ENCODE results near the gene TOR1A.

TOR1A gene

DNA sequence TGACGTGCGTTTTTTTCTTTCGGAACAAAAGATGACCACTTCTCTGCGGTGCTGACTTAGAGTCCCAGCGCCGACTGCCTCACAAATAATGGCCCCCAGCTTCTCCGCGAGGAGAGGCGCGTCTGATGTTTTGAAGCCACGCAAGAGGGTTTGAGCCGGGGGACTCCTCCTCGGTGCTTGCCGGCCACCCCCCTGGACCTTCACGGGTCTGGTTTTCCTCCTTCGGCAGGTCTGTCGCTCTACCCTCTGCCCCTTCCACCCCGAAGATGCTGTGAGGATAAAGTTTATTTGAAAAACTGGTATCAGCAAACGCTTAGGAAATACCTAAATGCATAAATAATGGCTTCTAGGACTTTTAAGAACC lies 11.9 kb upstream of the TOR1A start:
- no peaks in the 10 kb centered on the region for H3K27me3 ChIP-seq (ENCODE audit: control insufficient read depth, low read length)
- peaks cover 43% of the 10 kb centered on the region for H3K79me2 ChIP-seq (ENCODE audit: control insufficient read depth, low read length)
- H3K4me3 ChIP-seq (ENCODE audit: low read length): peak overlapping the region; percentile 88
- peaks cover 3% of the 10 kb centered on the region; the same call in 1 of the 2 replicates for H3F3A ChIP-seq (ENCODE audit: control insufficient read depth, insufficient read depth)
- H4K20me1 ChIP-seq (ENCODE audit: control insufficient read depth, insufficient read depth, low read depth, low read length): no peaks in the 10 kb centered on the region
- H3K4me1 ChIP-seq (ENCODE audit: control insufficient read depth, low read length): peaks cover 35% of the 10 kb centered on the region
- H3K9me3 ChIP-seq (ENCODE audit: control insufficient read depth, insufficient read depth, low read length): no peaks in the 10 kb centered on the region
- TF ChIP-seq, protein P1, sequence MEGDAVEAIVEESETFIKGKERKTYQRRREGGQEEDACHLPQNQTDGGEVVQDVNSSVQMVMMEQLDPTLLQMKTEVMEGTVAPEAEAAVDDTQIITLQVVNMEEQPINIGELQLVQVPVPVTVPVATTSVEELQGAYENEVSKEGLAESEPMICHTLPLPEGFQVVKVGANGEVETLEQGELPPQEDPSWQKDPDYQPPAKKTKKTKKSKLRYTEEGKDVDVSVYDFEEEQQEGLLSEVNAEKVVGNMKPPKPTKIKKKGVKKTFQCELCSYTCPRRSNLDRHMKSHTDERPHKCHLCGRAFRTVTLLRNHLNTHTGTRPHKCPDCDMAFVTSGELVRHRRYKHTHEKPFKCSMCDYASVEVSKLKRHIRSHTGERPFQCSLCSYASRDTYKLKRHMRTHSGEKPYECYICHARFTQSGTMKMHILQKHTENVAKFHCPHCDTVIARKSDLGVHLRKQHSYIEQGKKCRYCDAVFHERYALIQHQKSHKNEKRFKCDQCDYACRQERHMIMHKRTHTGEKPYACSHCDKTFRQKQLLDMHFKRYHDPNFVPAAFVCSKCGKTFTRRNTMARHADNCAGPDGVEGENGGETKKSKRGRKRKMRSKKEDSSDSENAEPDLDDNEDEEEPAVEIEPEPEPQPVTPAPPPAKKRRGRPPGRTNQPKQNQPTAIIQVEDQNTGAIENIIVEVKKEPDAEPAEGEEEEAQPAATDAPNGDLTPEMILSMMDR (IDR thresholded peaks at IDR 0.05; ENCODE audit: low read depth, low read length, poor library complexity, severe bottlenecking): no peak
- no peak for TF ChIP-seq EZH2phosphoT487 (IDR thresholded peaks at IDR 0.05; ENCODE audit: borderline replicate concordance, low read length)
- H3K27ac ChIP-seq (ENCODE audit: low read depth, low read length): peak overlapping the region; percentile 31; the same call in 1 of the 2 replicates
- no peaks in the 10 kb centered on the region for H3K9me2 ChIP-seq (replicated peaks; ENCODE audit: control insufficient read depth, low read length)
- H3K4me2 ChIP-seq (ENCODE audit: low read length): peak overlapping the region; percentile 91
- H3K36me3 ChIP-seq (ENCODE audit: control insufficient read depth, low read length): peaks cover 31% of the 10 kb centered on the region

DNA sequence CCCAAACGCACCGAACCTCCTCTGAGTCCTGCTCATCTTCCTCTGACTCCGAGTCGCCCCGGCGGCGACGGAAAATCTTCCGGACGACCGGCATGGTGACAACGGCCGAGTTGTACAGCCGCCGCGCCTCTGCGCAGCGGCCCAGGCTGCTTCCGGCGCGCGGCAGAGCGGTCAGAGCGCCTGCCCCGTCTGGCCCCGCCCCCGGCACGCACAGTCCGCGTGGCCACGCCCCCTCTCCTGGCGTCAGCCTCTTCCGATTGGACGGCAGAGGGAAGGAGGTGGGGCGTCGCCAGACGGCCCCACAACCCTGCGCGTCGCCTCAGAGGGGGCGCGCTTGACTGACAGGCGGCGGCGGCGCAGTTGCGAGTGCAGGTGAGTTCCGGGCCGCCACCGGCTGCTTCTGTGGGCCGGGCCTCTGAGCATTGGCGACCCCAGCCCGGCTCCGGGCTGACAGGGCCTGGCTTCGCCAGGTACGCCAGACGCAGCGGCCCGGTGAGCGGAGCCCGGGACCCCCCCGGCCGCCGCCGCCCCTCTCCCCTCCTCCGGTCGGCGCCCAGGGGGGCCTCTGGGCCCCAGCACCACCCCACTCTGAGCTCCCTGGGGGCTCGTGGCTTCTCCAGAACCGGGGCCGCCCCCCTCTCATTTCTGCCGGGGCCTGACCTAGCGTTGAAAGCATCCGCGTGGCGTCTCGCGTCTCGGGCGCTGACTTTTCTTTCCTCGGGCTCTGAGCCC lies 11.4 kb upstream of the TOR1A start, which contains the start of the genes C9orf78 and USP20:
Gene C9orf78 (minus strand): TSS at position 148 of the 732 bp plus-strand sequence. CDS start 54 bp downstream, at position 94.
Gene USP20 (plus strand): TSS at position 331 of the 732 bp plus-strand sequence. CDS start 17,098 bp downstream, outside the sequence.
- TF ChIP-seq EZH2phosphoT487 (IDR thresholded peaks at IDR 0.05; ENCODE audit: borderline replicate concordance, low read length): no peak
- TF ChIP-seq, protein P1 (IDR thresholded peaks at IDR 0.05; ENCODE audit: low read depth, low read length, poor library complexity, severe bottlenecking): no peak
- peaks cover 3% of the 10 kb centered on the region; the same call in 1 of the 2 replicates for H3F3A ChIP-seq (ENCODE audit: control insufficient read depth, insufficient read depth)
- H3K36me3 ChIP-seq (ENCODE audit: control insufficient read depth, low read length): peaks cover 36% of the 10 kb centered on the region
- H3K27ac ChIP-seq (ENCODE audit: low read depth, low read length): peak within 1 kb of the TSS; percentile 44
- H3K4me2 ChIP-seq (ENCODE audit: low read length): peak within 1 kb of the TSS; percentile 91
- H3K27me3 ChIP-seq (ENCODE audit: control insufficient read depth, low read length): no peaks in the 10 kb centered on the region
- no peaks in the 10 kb centered on the region for H3K9me3 ChIP-seq (ENCODE audit: control insufficient read depth, insufficient read depth, low read length)
- no peaks in the 10 kb centered on the region for H4K20me1 ChIP-seq (ENCODE audit: control insufficient read depth, insufficient read depth, low read depth, low read length)
- no peaks in the 10 kb centered on the region for H3K9me2 ChIP-seq (replicated peaks; ENCODE audit: control insufficient read depth, low read length)
- H3K4me3 ChIP-seq (ENCODE audit: low read length): peak within 1 kb of the TSS; percentile 88
- peaks cover 43% of the 10 kb centered on the region for H3K79me2 ChIP-seq (ENCODE audit: control insufficient read depth, low read length)
- H3K4me1 ChIP-seq (ENCODE audit: control insufficient read depth, low read length): peaks cover 35% of the 10 kb centered on the region

DNA sequence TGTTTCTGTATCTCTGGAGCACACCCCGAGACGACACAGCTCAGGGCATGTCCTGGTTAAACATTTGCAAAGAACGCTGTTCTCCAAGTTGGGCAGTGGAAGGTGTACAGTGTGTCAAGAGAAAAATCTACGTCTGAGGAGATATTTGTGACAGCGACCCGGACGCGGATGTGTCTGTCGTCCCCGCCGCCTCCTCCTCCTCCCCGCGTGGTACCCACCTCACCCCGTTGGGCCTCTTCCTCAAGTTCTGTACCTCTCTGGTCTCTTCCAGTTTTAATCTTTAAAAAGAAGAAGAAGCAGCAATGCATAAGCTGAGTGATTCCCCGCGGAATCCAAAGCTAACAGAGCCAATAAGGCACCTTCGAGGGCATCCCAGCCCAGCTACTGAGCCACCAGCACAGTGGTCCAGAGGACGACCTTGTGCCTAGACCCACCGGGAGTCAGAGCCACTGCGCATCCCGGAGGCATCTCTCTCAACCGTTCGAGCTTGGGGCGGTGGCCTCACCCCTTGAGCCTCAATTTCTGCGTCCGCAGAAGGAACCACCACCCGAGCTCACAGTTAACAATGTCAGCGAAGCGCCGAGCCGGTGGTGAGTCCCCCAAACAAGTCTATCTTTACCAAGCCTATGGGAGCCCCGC lies 10.7 kb upstream of the TOR1A start:
- no peaks in the 10 kb centered on the region for H3K9me3 ChIP-seq (ENCODE audit: control insufficient read depth, insufficient read depth, low read length)

More for the DNA sequence above, 10.7 kb upstream of the TOR1A start:
- H3K27me3 ChIP-seq (ENCODE audit: control insufficient read depth, low read length): no peaks in the 10 kb centered on the region
- no peaks in the 10 kb centered on the region for H4K20me1 ChIP-seq (ENCODE audit: control insufficient read depth, insufficient read depth, low read depth, low read length)
- TF ChIP-seq, protein P1 (IDR thresholded peaks at IDR 0.05; ENCODE audit: low read depth, low read length, poor library complexity, severe bottlenecking): no peak
- no peak for TF ChIP-seq EZH2phosphoT487 (IDR thresholded peaks at IDR 0.05; ENCODE audit: borderline replicate concordance, low read length)
- H3K4me2 ChIP-seq (ENCODE audit: low read length): peak overlapping the region; percentile 70
- H3K27ac ChIP-seq (ENCODE audit: low read depth, low read length): peak overlapping the region; percentile 44
- no peaks in the 10 kb centered on the region for H3K9me2 ChIP-seq (replicated peaks; ENCODE audit: control insufficient read depth, low read length)
- H3K4me1 ChIP-seq (ENCODE audit: control insufficient read depth, low read length): peaks cover 28% of the 10 kb centered on the region
- peaks cover 43% of the 10 kb centered on the region for H3K36me3 ChIP-seq (ENCODE audit: control insufficient read depth, low read length)
- peaks cover 3% of the 10 kb centered on the region; the same call in 1 of the 2 replicates for H3F3A ChIP-seq (ENCODE audit: control insufficient read depth, insufficient read depth)
- H3K4me3 ChIP-seq (ENCODE audit: low read length): peak overlapping the region; percentile 88
- peaks cover 43% of the 10 kb centered on the region for H3K79me2 ChIP-seq (ENCODE audit: control insufficient read depth, low read length)
